GM19463 (cell line): ENCODE results near the gene ERC1.
"Not testable (repeated sequence)": the region's sequence is repeated elsewhere in the genome, so short reads cannot be mapped to it uniquely, and the experiment has no call there.

Experiments used
- ATAC-seq: cut with Tn5 transposase; IDR thresholded peaks from one replicate; pipeline ENCODE4 v1.9.1; 2021; ENCODE audit warnings: mild to moderate bottlenecking, moderate library complexity; ENCODE audit not compliant: unreplicated experiment

The ERC1 gene

DNA sequence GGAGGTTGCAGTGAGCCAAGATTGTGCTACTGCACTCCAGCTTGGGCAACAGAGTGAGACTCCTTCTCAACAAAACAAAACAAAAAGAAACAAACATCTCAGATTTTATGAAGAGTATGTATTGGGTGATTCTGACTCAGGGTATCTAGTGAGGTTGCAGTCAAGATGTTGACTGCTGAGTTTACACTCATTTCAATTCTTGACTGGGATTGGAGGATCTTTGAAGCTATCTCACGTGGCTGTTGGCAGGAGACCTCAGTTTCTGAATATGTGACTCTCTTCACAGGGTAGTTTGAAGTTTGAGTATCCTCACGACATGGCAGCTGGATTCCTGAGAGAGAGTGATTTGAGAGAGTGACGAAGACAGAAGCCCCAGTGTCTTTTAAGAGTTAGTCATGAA, 29.4 kb downstream of the ERC1 start:
- ATAC-seq, result no peak

GRCh38 chr12:1022032-1022970, 31.3 kb downstream of the ERC1 start:
- ATAC-seq, result no peak

DNA sequence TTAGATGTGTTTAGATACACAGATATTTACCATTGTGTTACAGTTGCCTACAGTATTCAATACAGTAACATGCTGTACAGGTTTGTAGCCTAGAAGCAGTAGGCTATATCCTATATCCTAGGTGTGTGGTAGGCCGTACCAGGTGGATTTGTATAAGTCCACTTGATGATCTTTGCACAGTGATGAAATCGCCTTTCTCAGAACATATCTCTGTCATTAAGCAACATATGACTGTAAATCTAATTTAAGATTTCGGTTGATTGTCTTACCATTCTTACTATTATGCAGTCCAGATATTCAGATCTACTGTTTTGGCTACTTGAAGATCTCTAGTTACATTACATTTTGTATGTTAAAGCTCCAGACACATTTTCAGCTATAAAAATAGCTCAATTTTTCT, 39.8 kb downstream of the ERC1 start:
- no peak for ATAC-seq

GRCh38 chr12:1034243-1034642, 43.2 kb downstream of the ERC1 start:
- no peak for ATAC-seq

- no peak for ATAC-seq
Observed at GRCh38 chr12:1034751-1035457, 43.9 kb downstream of the ERC1 start.

- no peak for ATAC-seq
Observed at GRCh38 chr12:1041478-1041877, 50.5 kb downstream of the ERC1 start.

GRCh38 chr12:1044199-1044598, 53.2 kb downstream of the ERC1 start:
- ATAC-seq, result no peak

DNA sequence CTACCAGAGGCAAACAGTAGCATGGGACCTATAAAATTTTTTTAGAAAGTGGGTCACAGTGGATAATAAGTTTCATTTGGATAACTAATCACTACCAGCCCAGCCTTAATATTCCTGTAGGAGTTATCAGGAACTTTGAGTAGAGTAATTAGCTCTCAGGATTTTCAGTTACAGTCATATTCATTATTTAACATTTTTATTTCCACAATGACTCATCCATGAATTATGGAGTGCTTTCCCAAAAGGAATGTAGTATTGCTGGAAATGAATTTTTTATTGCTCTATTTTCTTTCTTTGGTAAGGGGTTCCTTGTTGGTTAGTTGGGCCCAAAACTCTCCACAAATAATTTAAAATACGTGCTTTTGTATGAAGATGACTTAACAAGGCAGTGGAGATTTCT, 53.7 kb downstream of the ERC1 start:
- ATAC-seq, result no peak

- no peak for ATAC-seq
Observed at GRCh38 chr12:1046727-1047126, 55.7 kb downstream of the ERC1 start.

DNA sequence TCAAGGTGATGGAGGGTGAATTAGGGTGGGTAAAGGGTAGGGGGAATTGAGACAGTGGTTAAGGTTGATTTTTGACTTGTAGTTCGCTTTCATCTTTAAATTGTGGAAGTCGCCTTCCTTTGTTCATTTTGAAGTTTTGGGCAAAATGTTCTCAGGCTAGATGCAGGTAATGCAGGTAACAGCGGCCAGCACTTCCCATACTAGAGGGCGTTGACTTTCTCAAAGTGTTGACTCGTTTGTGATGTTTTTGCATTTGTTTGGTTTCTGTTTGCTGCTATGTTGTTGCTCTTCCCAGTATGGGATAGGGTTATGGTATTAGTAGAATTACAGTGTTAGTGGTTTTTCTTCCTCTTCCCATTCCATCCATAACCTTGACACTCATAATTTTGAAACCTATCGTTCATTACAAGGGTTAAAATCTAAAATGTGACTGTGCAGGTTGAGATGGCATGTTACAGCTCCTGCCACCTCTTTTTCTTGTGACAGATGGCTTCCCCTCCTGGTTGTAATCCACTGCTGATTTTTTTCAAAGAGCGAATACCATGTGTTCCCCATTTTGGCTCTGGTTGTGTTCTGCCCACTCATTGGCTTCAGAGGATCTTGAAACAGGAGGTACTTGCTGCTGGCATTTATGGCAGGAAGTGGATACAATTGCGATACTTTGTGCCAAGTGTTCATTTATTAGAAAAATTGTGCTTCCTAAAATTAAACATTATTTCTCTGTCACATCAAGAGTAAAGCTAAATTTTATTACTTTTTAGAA, 57.1 kb downstream of the ERC1 start:
- ATAC-seq, result no peak

- no peak for ATAC-seq
Observed at GRCh38 chr12:1050059-1050707, 59.2 kb downstream of the ERC1 start.

GRCh38 chr12:1051672-1052071, 60.6 kb downstream of the ERC1 start:
- not testable (repeated sequence) for ATAC-seq

DNA sequence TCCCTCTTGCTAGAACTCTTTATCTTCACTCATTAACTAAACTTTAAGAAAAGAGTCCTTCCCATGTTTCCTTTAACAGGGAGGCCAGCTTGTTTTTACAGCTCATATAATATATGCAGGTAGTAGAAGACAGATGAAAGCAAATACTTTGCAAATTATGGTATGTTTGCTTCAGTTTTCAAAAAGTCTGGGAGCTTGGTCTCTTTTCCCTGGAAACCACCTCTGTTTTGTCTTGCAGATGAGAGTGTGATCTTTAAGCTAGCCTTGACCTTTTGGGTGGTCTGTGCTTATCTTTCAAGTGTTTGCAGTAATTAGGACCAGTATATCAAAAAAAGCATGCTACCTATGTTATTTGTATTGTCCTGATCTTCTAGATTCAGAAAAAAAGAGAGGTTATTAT, 62.7 kb downstream of the ERC1 start:
- ATAC-seq, result no peak

- ATAC-seq, result no peak
Observed at GRCh38 chr12:1054117-1054870, 63.3 kb downstream of the ERC1 start.

DNA sequence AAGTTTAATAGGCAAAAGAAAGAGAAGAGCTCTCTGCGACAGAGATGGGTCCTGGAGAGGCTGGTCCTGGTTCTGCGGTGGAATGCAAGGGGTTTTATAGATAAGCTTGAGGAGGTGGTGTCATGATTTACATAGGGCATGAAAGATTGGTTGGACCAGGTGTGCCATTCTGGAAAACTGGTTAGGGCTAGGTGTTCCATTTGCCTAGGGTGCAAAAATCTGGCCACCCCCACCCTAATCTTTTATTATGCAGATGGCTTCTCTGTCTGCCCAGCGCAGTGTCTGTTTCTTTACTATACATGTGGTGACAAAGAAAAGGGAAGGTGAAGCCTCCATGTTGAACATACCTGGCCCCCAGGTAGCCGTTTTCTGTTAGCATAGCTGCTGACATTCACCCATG, 65.4 kb downstream of the ERC1 start:
- no peak for ATAC-seq

- no peak for ATAC-seq
Observed at GRCh38 chr12:1058423-1058822, 67.4 kb downstream of the ERC1 start.

- ATAC-seq, result no peak
Observed at GRCh38 chr12:1059162-1059561, 68.1 kb downstream of the ERC1 start.

DNA sequence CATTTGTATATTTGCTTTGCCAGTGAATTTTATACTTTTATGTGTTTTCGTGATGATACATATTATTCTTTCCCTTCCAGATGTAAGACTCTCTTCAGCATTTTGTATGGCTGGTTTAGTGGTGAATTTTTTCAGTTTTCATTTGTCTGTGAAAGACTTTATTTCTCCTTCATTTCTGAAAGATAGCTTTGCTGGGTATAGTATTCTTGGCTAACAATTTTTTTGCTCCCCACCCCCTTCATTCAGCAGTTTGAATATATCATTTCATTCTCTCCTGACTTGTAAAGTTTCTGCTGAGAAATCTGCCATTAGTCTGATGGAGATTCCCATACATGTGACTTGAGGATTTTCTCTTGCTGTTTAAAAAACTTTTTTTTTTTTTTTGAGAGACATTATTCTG, 72.8 kb downstream of the ERC1 start:
- ATAC-seq, result no peak

DNA sequence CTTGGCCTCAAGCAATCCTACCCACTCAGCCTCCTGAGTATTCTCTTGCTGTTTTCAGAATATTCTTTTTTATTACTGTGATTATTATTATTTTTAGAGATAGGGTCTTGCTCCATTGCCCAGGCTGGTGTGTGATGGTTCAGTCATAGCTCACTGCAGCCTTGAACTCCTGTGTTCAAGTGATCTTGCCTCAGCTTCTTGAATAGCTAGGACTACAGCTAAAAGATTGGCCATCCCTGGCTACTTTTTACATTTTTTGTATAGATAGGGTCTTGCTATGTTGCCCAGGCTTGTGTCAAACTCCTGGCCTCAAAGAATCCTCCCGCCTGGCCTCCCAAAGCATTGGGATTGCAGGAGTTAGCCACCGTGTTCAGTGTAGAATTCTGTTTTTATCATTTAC, 73.3 kb downstream of the ERC1 start:
- ATAC-seq, result no peak

- no peak for ATAC-seq
Observed at GRCh38 chr12:1065629-1066028, 74.6 kb downstream of the ERC1 start.
